Chondrocyte (in vitro differentiated cells): ENCODE data around the gene TMEM86B. TPM values are rescaled to one million over a fixed set of nuclear protein-coding genes. Genes with fewer than 3 reads are reported as not detected.
A peak's percentile ranks its signal among the peaks of the same experiment; 100 is the strongest.

Experiments used
- DNase-seq: peaks from one replicate; pipeline ENCODE4 v3.0.0; 2021; ENCODE audit warnings: mixed read lengths, low spot score
- H3K27ac Mint-ChIP-seq: one replicate; pipeline ENCODE4 v1.8.0; 2021; ENCODE audit warnings: mild to moderate bottlenecking, moderate library complexity, mixed read lengths; ENCODE audit not compliant: unreplicated experiment
- H3K27me3 Mint-ChIP-seq: 2 replicates; pipeline ENCODE4 v1.8.0; 2021; ENCODE audit warnings: low read depth, mixed read lengths
- H3K36me3 Mint-ChIP-seq: 2 replicates; pipeline ENCODE4 v1.8.0; 2021; ENCODE audit warnings: low read depth, mixed read lengths
- H3K4me1 Mint-ChIP-seq: 2 replicates; pipeline ENCODE4 v1.8.0; 2021; ENCODE audit warnings: low read depth, mild to moderate bottlenecking, mixed read lengths
- H3K4me3 Mint-ChIP-seq: one replicate; pipeline ENCODE4 v1.8.0; 2021; ENCODE audit warnings: mild to moderate bottlenecking, moderate library complexity, mixed read lengths; ENCODE audit not compliant: unreplicated experiment
- H3K9me3 Mint-ChIP-seq: 2 replicates; pipeline ENCODE4 v1.8.0; 2021; ENCODE audit warnings: low read depth, mixed read lengths
- CTCF ChIP-seq: fragments of 200-600 bp; sonication (generic); IDR thresholded peaks from 2 replicates; pipeline ENCODE4 v1.5.0; 2021; ENCODE audit warnings: antibody characterized with exemption, mild to moderate bottlenecking, moderate library complexity
- total RNA-seq: library from RNA; stranded (reverse); gene quantifications from 3 replicates; pipeline ENCODE4 v1.2.1, GENCODE V29; 2021

TMEM86B gene
- total RNA-seq, 1 donor from 2014 or later, result 1.5 TPM

GRCh38 chr19:55261671-55262126 lies 33.1 kb upstream of the TMEM86B start:
- H3K4me3 Mint-ChIP-seq, result no peak overlapping the region
- H3K4me1 Mint-ChIP-seq, result peaks cover 24% of the 10 kb centered on the region
- peaks cover 5% of the 10 kb centered on the region for H3K9me3 Mint-ChIP-seq
- no peak overlapping the region for H3K27ac Mint-ChIP-seq
- H3K27me3 Mint-ChIP-seq, result no peaks in the 10 kb centered on the region
- no peak for TF ChIP-seq CTCF
- H3K36me3 Mint-ChIP-seq, result peaks cover 4% of the 10 kb centered on the region
- DNase-seq, result no peak

GRCh38 chr19:55259540-55260210 lies 31.1 kb upstream of the TMEM86B start:
- Mint-ChIP-seq H3K4me1 (peaks cover 41% of the 10 kb centered on the region), H3K9me3 (no peaks in the 10 kb centered on the region), H3K27me3 (no peaks in the 10 kb centered on the region), H3K27ac (peak overlapping the region; percentile 95), H3K36me3 (peaks cover 1% of the 10 kb centered on the region), H3K4me3 (peak overlapping the region; percentile 79)
- no peak for TF ChIP-seq CTCF
- no peak for DNase-seq

GRCh38 chr19:55258828-55259539 lies 30.4 kb upstream of the TMEM86B start, which contains the start of gene PPP6R1:
TSS of gene PPP6R1 (minus strand) at chr19:55259017. CDS start at chr19:55247103, 11,914 bp downstream.
- Mint-ChIP-seq H3K27ac (peak within 1 kb of the TSS; percentile 96), H3K27me3 (no peaks in the 10 kb centered on the region), H3K4me1 (peaks cover 46% of the 10 kb centered on the region), H3K4me3 (peak within 1 kb of the TSS; percentile 99), H3K9me3 (no peaks in the 10 kb centered on the region), H3K36me3 (peaks cover 1% of the 10 kb centered on the region)
- peak; percentile 99 for DNase-seq
- TF ChIP-seq CTCF, result peak; percentile 2

GRCh38 chr19:55258476-55258827 lies 29.9 kb upstream of the TMEM86B start:
- Mint-ChIP-seq H3K36me3 (peaks cover 1% of the 10 kb centered on the region), H3K4me1 (peaks cover 47% of the 10 kb centered on the region), H3K9me3 (no peaks in the 10 kb centered on the region), H3K27ac (no peak overlapping the region), H3K27me3 (no peaks in the 10 kb centered on the region), H3K4me3 (peak overlapping the region; percentile 79)
- DNase-seq, result no peak
- TF ChIP-seq CTCF, result no peak

GRCh38 chr19:55257461-55258420 lies 29.2 kb upstream of the TMEM86B start:
- Mint-ChIP-seq H3K27me3 (no peaks in the 10 kb centered on the region), H3K9me3 (no peaks in the 10 kb centered on the region), H3K4me3 (peak overlapping the region; percentile 99), H3K27ac (peak overlapping the region; percentile 96), H3K4me1 (peaks cover 47% of the 10 kb centered on the region), H3K36me3 (peaks cover 1% of the 10 kb centered on the region)
- no peak for DNase-seq
- TF ChIP-seq CTCF, result no peak
